ELF-1 (cell line): Measurements from ENCODE around the gene VIL1.

Experiments used
- DNase-seq: peaks from one replicate; pipeline ENCODE4 v3.0.0-alpha.2; 2016; ENCODE audit warnings: low read depth, low spot score

VIL1 gene

GRCh38 chr2:218438596-218438995 lies 19.7 kb downstream of the VIL1 start:
- no peak for DNase-seq

DNA sequence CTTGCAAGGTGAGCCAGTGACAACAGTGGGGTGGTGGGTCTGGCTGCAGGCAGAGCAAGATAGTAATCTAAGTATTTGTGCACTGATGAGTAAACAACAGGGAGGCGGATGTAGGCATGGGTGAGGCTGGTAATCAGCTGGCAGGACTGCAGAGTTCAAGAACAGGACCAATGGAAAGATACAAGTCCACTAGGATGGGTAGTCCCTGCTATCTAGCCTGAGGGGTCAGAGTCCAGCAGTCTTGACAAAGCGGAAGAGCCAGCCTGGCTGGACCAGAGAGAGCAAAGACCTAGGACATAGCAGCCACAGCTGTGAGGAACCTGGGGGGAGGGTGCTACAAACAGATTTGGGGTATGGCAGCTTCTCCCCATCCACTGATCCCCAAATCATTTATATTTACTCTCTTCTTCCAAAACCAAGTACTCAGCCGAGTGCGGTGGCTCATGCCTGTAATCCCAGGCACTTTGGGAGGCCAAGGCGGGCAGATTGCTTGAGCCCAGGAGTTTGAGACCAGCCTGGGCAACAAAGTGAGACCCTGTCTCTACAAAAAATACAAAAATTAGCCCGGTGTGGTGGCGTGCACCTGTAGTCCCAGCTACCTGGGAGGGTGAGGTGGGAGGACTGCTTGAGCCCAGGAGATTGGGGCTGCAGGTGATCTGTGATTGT lies 25.9 kb downstream of the VIL1 start:
- peak; percentile 53 for DNase-seq

DNA sequence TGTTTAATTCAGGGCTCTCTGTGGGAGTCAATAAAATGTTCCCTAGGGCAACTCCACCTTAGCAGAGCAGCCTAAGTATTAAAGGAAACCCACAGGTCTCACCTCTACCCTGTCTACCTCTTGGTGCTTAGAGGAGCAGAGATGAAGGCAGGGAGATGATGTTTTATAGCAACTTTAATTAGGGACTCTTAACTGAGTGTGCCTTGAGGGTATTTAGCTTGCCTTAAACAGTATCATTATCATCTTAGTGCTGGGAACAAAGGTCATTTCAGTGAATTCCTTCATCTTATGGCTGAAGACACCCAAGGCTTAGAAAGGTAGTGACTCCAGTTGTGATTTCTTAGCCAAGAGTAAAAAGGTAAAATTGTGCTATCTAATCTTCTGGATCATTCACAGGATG lies 26.7 kb downstream of the VIL1 start:
- DNase-seq: no peak

DNA sequence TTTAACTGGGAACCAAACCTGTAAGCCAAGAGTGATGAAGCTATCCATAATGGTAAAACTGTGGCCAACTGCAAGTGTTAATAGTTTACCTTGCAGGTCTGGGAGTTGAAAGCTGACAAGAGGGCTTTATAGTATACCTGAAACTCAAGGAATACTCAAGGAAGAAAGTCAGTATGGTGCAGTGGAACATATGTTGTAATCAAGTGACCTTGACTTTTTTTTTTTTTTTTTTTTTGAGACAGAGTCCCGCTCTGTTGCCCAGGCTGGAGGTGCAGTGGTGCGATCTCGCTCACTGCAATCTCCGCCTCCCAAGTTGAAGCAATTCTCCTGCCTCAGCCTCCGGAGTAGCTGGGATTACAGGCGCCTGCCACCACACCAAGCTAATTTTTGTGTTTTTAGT lies 27.6 kb downstream of the VIL1 start:
- DNase-seq: no peak

- DNase-seq: no peak
Observed at GRCh38 chr2:218447072-218447471, 28.1 kb downstream of the VIL1 start.

DNA sequence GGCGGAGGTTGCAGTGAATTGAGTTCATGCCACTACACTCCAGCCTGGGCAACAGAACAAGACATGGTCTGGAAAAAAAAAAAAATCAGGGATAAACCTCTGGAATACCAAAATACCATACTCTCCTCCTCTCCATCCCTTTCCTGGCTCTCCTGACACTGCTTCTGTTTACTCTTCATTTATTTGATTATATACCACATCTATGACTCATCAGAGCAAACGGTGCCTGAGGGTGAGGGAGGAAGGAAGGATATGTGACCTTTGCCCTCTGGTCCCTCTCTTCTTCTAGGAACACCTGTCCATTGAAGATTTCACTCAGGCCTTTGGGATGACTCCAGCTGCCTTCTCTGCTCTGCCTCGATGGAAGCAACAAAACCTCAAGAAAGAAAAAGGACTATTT lies 30.0 kb downstream of the VIL1 start:
- peak; percentile 28 for DNase-seq

- DNase-seq: no peak
Observed at GRCh38 chr2:218452079-218452478, 33.2 kb downstream of the VIL1 start.

DNA sequence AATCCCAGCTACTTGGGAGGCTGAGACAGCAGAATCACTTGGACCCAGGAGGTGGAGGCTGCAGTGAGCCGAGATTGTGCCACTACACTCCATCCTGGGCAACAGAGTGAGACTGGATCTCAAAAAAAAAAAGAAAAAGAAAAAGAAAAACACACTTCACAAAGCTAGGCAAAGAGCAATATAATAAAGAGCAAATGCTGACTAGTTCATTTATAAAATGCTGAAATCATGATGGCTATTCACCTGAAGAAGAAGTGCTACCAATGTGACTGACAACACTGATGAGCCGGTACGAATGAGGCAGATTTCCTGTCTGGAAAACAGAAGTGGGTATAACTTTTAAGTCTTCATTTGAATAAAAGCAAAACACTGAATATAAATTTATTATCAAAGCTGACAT lies 37.9 kb downstream of the VIL1 start:
- no peak for DNase-seq

DNA sequence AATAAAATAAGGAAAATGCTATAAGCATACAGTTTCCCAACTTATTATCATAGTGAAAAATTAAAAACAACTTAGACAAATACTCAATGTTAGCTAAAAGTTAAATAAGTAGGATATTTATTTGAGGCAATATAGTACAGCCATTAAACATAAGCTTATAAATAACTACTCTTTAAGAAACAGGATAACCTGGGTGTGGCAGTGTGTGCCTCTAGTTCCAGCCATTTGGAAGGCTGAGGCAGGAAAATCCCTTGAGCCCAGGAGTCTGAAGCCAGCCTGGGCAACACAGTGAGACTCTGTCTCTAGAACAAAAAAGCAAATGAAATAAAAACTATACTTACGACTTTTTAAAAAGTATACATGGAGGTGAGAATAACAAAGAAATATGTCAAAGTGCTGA lies 39.7 kb downstream of the VIL1 start:
- DNase-seq: no peak

DNA sequence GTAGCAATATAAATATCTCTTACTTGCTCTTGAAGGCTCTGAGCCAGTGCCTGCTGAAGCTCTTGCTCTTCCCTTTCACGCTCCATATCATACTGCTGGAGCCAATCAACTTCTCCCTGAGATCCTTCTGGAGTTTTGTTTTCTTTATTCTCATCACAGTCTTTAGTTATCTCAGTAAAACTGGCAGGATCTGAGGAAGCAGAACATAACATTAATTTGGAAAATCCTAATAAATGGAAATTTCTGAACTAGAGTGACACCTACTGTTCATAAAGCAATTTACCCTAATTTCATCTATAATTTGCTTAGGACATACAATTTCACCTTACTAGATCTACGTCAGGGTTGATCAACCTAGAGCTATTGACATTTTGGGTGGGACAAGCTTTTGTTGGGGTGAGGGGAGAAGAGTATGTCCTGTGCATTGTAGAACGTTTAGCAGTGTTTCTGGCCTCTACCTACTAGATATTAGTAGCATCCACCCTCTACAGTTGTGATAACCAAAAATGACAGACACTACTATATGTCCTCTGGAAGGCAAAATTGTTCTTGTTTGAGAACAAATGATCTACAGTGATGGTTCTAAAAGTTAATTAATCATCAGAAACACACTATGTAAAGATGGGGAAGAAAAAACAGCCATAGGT lies 47.2 kb downstream of the VIL1 start:
- no peak for DNase-seq

DNA sequence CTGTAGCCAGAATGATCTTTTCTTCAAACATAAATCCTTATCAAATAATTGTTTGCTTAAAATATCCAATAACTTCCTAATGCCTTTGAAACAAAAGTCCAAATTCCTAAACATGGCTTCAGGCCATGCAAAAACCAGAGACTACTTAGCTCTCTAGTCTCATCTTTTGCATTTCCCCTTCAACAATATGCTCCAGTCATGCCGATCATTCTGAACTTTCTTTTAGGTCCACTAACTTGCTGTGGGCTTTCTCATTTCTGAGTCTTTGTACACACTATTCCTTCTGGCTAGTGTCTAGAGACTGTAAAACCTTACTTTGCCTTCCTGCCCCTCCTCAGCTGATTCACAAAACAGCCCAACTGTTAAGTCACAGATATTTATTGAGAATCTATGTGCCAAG lies 51.5 kb downstream of the VIL1 start:
- DNase-seq: no peak

DNA sequence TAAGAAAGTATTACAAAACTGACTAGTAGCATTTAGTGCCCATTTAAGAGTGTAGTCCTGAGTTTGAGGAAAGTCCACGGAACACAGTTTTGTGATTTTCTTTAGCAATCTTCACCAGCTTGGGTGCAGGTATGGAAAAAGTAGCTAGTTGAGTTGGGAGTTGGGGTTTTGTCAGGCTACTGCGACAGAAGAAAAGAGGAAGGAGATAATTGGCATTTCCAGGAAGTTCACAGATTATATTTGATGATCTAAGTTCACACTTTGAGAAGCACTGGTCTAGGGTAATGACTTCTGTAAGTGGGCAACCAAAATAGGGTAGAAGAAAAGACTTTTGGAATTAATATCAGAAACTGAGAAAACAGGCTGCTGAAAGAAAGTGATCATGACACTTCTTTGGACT lies 52.1 kb downstream of the VIL1 start:
- no peak for DNase-seq

DNA sequence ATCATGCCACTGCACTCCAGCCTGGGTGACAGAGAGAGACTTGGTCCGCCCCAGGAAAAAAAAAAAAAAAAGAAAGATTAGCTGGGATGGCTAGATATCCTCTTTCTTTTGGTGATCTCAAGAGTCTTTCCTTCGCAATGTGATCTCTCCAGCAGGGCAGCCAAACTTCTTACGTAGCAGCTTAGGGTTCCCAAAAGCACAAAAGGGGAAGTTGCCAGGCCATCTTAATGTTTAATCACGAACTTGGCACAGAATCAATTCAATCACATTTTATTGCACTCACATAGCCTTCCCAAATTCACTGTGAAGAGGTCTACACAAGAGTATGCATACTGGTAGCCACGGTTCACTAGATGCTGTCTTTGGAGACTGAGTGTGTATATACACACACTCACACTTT lies 53.1 kb downstream of the VIL1 start:
- DNase-seq: no peak

DNA sequence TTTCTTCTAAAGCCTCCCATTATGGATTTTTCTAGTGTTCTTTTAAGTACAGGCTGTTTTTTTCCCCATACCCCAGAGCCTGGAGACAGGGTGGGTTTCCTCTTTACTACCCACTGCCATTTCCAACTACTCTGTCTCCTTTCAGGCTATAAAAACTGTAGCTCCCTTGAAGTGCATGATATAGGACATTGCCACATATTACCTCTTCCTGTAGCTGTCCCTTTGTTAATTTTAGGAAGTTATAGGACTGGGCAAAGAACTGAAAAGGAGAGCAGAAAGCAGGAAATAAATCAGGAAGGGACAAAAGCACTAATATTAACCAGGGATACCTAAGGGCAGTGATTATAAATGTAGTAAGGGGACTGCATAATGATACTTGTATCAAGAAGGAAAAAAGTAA lies 54.1 kb downstream of the VIL1 start:
- no peak for DNase-seq

- no peak for DNase-seq
Observed at GRCh38 chr2:218474527-218474926, 55.6 kb downstream of the VIL1 start.

DNA sequence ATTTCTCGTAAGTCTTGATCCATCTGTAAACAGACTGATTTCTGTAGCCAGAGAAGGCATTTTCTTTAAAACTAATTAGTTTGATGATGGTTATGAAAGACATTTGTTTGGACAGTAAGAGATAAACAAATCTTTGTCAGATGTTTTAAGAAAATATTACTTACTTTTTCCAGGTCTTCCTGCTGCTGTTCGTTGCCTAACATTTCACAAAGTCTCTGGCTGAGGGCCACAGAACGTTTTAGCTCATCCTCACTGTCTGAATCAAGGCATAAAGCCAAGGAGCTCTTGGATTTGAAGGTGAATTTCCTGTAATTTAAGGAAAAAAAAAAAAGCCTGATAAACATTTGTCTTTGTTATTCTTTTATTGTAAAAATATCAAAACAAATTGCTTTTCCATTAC lies 57.8 kb downstream of the VIL1 start:
- no peak for DNase-seq

GRCh38 chr2:218477247-218477646 lies 58.3 kb downstream of the VIL1 start:
- DNase-seq: no peak

DNA sequence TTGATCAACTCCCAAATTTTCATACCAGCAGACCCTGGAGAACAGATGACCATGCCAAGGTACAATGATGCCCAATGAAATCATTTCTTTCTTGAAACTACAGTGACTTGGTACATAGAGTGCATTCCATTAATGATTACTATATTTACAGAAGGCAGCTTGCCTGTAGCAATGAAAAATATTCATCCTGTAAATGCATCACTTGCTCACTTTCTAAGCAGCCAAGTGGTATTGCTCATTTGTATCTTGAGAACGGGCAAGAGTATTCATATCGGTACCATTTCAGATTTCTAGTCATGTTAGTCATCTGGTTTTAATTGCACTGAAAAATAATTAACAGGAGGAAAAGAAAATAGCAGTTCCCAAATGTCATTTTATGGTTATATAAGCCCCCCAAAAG lies 59.6 kb downstream of the VIL1 start:
- no peak for DNase-seq

DNA sequence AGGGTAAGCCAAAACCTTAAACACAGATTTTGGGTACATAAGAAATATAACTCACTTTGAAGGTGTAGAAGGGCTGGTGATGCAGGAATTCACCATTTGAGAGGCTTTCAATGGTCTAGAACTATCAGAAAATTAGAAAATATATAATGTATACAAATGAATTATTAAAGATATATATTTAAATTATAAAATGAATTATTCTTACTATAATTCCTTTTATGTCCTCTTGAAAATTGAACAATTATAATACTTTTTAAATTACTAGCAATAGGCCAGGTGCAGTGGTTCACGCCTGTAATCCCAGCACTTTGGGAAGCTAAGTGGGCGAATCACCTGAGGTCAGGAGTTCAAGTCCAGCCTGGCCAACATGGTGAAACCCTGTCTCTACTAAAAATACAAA lies 60.7 kb downstream of the VIL1 start:
- no peak for DNase-seq

GRCh38 chr2:218482651-218483050 lies 63.7 kb downstream of the VIL1 start:
- no peak for DNase-seq

GRCh38 chr2:218485986-218486667 lies 67.2 kb downstream of the VIL1 start:
- DNase-seq: no peak

GRCh38 chr2:218500501-218501060 lies 81.7 kb downstream of the VIL1 start:
- no peak for DNase-seq

DNA sequence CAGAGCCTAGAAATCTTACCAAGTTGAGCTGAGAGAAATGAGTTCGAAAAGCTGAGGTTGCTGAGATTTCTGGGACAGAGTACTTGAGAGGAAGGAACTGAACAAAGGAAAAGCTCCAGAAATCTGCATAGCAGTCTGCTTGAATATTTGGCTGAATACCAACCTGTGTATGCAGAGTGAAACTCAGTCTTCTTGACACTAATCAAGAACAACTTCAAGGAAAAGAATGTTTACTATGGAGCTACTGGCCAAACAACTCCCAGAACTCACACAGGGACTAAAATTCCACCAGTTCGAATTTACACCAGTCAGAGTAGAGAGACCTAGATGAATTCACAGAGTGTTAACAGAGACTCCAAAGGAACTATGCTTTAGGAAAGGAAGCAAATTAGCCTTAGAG lies 82.7 kb downstream of the VIL1 start:
- peak; percentile 21 for DNase-seq
